GM12874 (cell line): Measurements from ENCODE around the gene MALAT1.
A peak's percentile ranks its signal among the peaks of the same experiment; 100 is the strongest.

ENCODE experiments used
- CTCF ChIP-seq: IDR thresholded peaks from 2 replicates; pipeline ENCODE4 v1.5.1; 2011; ENCODE audit warnings: low read depth, mild to moderate bottlenecking, control low read depth, low read length, moderate library complexity; ENCODE audit not compliant: insufficient read depth

The MALAT1 gene

GRCh38 chr11:65546217-65546958 is 47.5 kb downstream of the MALAT1 start:
- TF ChIP-seq CTCF: no peak

- peak; percentile 28; the same call in 1 of the 2 replicates for TF ChIP-seq CTCF
Measured at GRCh38 chr11:65547446-65548125, 48.7 kb downstream of the MALAT1 start.

GRCh38 chr11:65548395-65548794 is 49.5 kb downstream of the MALAT1 start:
- TF ChIP-seq CTCF: no peak

GRCh38 chr11:65549096-65549495 is 50.3 kb downstream of the MALAT1 start:
- TF ChIP-seq CTCF: no peak

GRCh38 chr11:65551572-65552387 is 52.9 kb downstream of the MALAT1 start:
- peak; percentile 89 for TF ChIP-seq CTCF

GRCh38 chr11:65552388-65552951 is 53.6 kb downstream of the MALAT1 start:
- TF ChIP-seq CTCF: no peak
